H1 (cell line): Measurements from ENCODE around the gene EXD2. TPM values are rescaled to one million over a fixed set of nuclear protein-coding genes. Genes with fewer than 3 reads are reported as not detected.

Source experiments
- CTCF ChIA-PET: fragments of 300-600 bp; sonication (Branson Sonifier 250); formaldehyde crosslinking; loops from one replicate; lab custom pipeline; 2021; ENCODE audit not compliant: partially characterized antibody; lab: Charles Lee
- POLR2A ChIA-PET: fragments of 300-600 bp; sonication (Branson Sonifier 250); formaldehyde crosslinking; loops from one replicate; lab custom pipeline; 2021; ENCODE audit warnings: inconsistent platforms; ENCODE audit not compliant: partially characterized antibody; lab: Charles Lee
- DNase-seq, 2 experiments: peaks; one replicate each; pipeline versions ENCODE4 v3.0.0 to v3.0.0-alpha.2; 2010 to 2022; ENCODE audit warnings: low spot score in 2 of 2, low read depth in 1 of 2, mixed read lengths in 1 of 2
- FAIRE-seq: peaks from 2 replicates; lab custom pipeline; 2011; peaks lifted over from hg19 to GRCh38; lab: Jason Lieb, UNC
- H2AFZ ChIP-seq: 2 replicates; pipeline ENCODE4 v1.8.1; 2012; ENCODE audit warnings: low read length, inconsistent platforms
- H2AK5ac ChIP-seq: 2 replicates; pipeline ENCODE4 v1.6.1; 2013; ENCODE audit warnings: low read depth, low read length
- H2BK120ac ChIP-seq: replicated peaks from 2 replicates; pipeline ENCODE3; 2013; ENCODE audit warnings: low read depth, low read length, inconsistent platforms
- H2BK12ac ChIP-seq: 2 replicates; pipeline ENCODE4 v1.6.1; 2013; ENCODE audit warnings: low read depth, low read length
- H2BK15ac ChIP-seq: 2 replicates; pipeline ENCODE4 v1.6.1; 2013; ENCODE audit warnings: low read length
- H2BK20ac ChIP-seq: 2 replicates; pipeline ENCODE4 v1.6.1; 2013; ENCODE audit warnings: low read length
- H2BK5ac ChIP-seq: 2 replicates; pipeline ENCODE4 v1.6.1; 2013; ENCODE audit warnings: low read depth, low read length
- H3K14ac ChIP-seq: 2 replicates; pipeline ENCODE4 v1.6.1; 2013; ENCODE audit warnings: inconsistent platforms; ENCODE audit not compliant: insufficient read length
- H3K18ac ChIP-seq: 2 replicates; pipeline ENCODE4 v1.6.1; 2013; ENCODE audit warnings: low read length; ENCODE audit errors: extremely low read depth
- H3K23ac ChIP-seq: 2 replicates; pipeline ENCODE4 v1.6.1; 2013; ENCODE audit warnings: inconsistent platforms; ENCODE audit not compliant: insufficient read length
- H3K23me2 ChIP-seq: 2 replicates; pipeline ENCODE4 v1.6.1; 2013; ENCODE audit warnings: low read depth, low read length
- H3K27ac ChIP-seq: 2 replicates; pipeline ENCODE4 v1.6.1; 2011; ENCODE audit warnings: low read depth, low read length, inconsistent platforms
- H3K27me3 ChIP-seq, 4 experiments: replicated peaks in 1 of 4; 1 replicate in 1 of 4; 2 replicates in 3 of 4; pipeline versions ENCODE4 v1.6.1 to v1.8.1; 2011 to 2013; ENCODE audit warnings: low read length in 3 of 4, mild to moderate bottlenecking in 3 of 4, inconsistent platforms in 2 of 4, mixed read lengths in 2 of 4, moderate library complexity in 1 of 4; ENCODE audit not compliant: control insufficient read depth in 3 of 4, insufficient read depth in 3 of 4; ENCODE audit errors: extremely low read depth in 1 of 4
- H3K36me3 ChIP-seq, 4 experiments: 2 replicates each; pipeline versions ENCODE4 v1.6.1 to v1.8.1; 2011 to 2013; ENCODE audit warnings: mild to moderate bottlenecking in 4 of 4, low read length in 3 of 4, moderate library complexity in 2 of 4, control low read depth in 1 of 4, inconsistent platforms in 1 of 4; ENCODE audit not compliant: insufficient read depth in 4 of 4, control insufficient read depth in 2 of 4
- H3K4ac ChIP-seq: replicated peaks from 2 replicates; pipeline ENCODE3; 2013; ENCODE audit warnings: low read length, low read depth, mixed read lengths, inconsistent platforms; ENCODE audit not compliant: insufficient read length
- H3K4me1 ChIP-seq, 4 experiments: replicated peaks in 1 of 4; 1 replicate in 1 of 4; 2 replicates in 3 of 4; pipeline versions ENCODE4 v1.6.1 to v1.8.1; 2011 to 2013; ENCODE audit warnings: low read length in 3 of 4, inconsistent platforms in 2 of 4, mixed read lengths in 1 of 4; ENCODE audit not compliant: insufficient read depth in 4 of 4, control insufficient read depth in 3 of 4
- H3K4me2 ChIP-seq, 2 experiments: 2 replicates each; pipeline versions ENCODE4 v1.6.1 to v1.8.1; 2011 to 2013; ENCODE audit warnings: low read depth in 2 of 2, low read length in 2 of 2, control low read depth in 1 of 2, inconsistent platforms in 1 of 2, mild to moderate bottlenecking in 1 of 2; ENCODE audit not compliant: insufficient read depth in 1 of 2
- H3K4me3 ChIP-seq, 4 experiments: fragments of 200-600, 300-600 bp in 1 of 4; sonication (generic), shearing (Covaris generic), sonication (Bioruptor Twin) in 1 of 4; 2 replicates each; pipeline versions ENCODE4 v1.5.1 to v1.8.1; 2011 to 2016; ENCODE audit warnings: low read length in 4 of 4, low read depth in 3 of 4, control low read depth in 2 of 4, inconsistent platforms in 2 of 4, mild to moderate bottlenecking in 2 of 4, mixed read lengths in 1 of 4, moderate library complexity in 1 of 4; ENCODE audit not compliant: insufficient read depth in 2 of 4; ENCODE audit errors: extremely low read depth in 1 of 4
- H3K56ac ChIP-seq: replicated peaks from 2 replicates; pipeline ENCODE3; 2013; ENCODE audit warnings: low read depth, mild to moderate bottlenecking, mixed read lengths, low read length, inconsistent platforms; ENCODE audit not compliant: insufficient read length
- H3K79me1 ChIP-seq: 2 replicates; pipeline ENCODE4 v1.6.1; 2013; ENCODE audit warnings: low read depth, low read length, control low read depth
- H3K79me2 ChIP-seq, 2 experiments: 2 replicates each; pipeline versions ENCODE4 v1.6.1 to v1.8.1; 2012 to 2013; ENCODE audit warnings: low read length in 2 of 2, mild to moderate bottlenecking in 2 of 2, inconsistent platforms in 1 of 2; ENCODE audit not compliant: insufficient read depth in 2 of 2, control insufficient read depth in 1 of 2
- H3K9ac ChIP-seq, 4 experiments: replicated peaks in 1 of 4; 1 replicate in 1 of 4; 2 replicates in 3 of 4; pipeline versions ENCODE4 v1.6.1 to v1.8.1; 2011 to 2013; ENCODE audit warnings: low read depth in 3 of 4, low read length in 3 of 4, control low read depth in 2 of 4, mild to moderate bottlenecking in 2 of 4, moderate library complexity in 2 of 4, inconsistent platforms in 1 of 4; ENCODE audit errors: extremely low read depth in 1 of 4
- H3K9me3 ChIP-seq, 2 experiments: 2 replicates each; pipeline versions ENCODE4 v1.6.1 to v1.8.1; 2012 to 2013; ENCODE audit warnings: mild to moderate bottlenecking in 2 of 2, moderate library complexity in 2 of 2, control low read depth in 1 of 2, inconsistent platforms in 1 of 2, low read depth in 1 of 2, low read length in 1 of 2, mixed read lengths in 1 of 2; ENCODE audit not compliant: insufficient read depth in 2 of 2
- H4K20me1 ChIP-seq, 2 experiments: replicated peaks in 1 of 2; 2 replicates each; pipeline versions ENCODE3 to v1.8.1; 2011 to 2013; ENCODE audit warnings: inconsistent platforms in 2 of 2, low read length in 2 of 2, mild to moderate bottlenecking in 1 of 2; ENCODE audit not compliant: insufficient read depth in 2 of 2, control insufficient read depth in 1 of 2
- H4K5ac ChIP-seq: 2 replicates; pipeline ENCODE4 v1.6.1; 2013; ENCODE audit warnings: low read length, low read depth, mixed read lengths, inconsistent platforms; ENCODE audit not compliant: insufficient read length
- H4K8ac ChIP-seq: 2 replicates; pipeline ENCODE4 v1.8.0; 2013; ENCODE audit warnings: mild to moderate bottlenecking, moderate library complexity, low read length, inconsistent platforms; ENCODE audit not compliant: insufficient read depth; ENCODE audit errors: extremely low read depth
- H4K91ac ChIP-seq: replicated peaks from 2 replicates; pipeline ENCODE3; 2013; ENCODE audit warnings: low read length, mixed read lengths, inconsistent platforms; ENCODE audit not compliant: insufficient read length
- ASH2L ChIP-seq: fragments of 200-600, 300-600 bp; sonication (generic); IDR thresholded peaks from one replicate; pipeline ENCODE4 v1.7.1; 2017; ENCODE audit warnings: low read length
- CEBPB ChIP-seq: IDR thresholded peaks from 2 replicates; pipeline ENCODE4 v1.6.1; 2012; ENCODE audit warnings: low read depth, low read length
- CHD2 ChIP-seq: IDR thresholded peaks from 2 replicates; pipeline ENCODE4 v1.6.1; 2012; ENCODE audit warnings: low read length, improper control_type of control experiment
- EGR1 ChIP-seq: IDR thresholded peaks from 2 replicates; pipeline ENCODE4 v1.6.1; 2011; ENCODE audit warnings: low read depth, low read length, borderline replicate concordance
- KDM4A ChIP-seq: IDR thresholded peaks from one replicate; pipeline ENCODE4 v1.7.1; 2012; ENCODE audit warnings: low read depth, mild to moderate bottlenecking, moderate library complexity, low read length, inconsistent platforms; ENCODE audit not compliant: severe bottlenecking
- PHF8 ChIP-seq: fragments of 200-600 bp; sonication (generic); conservative IDR thresholded peaks from 2 replicates; pipeline ENCODE4 v1.7.1; 2012; ENCODE audit warnings: low read depth, mild to moderate bottlenecking, inconsistent platforms, low read length, moderate library complexity
- POU5F1 ChIP-seq: IDR thresholded peaks from 2 replicates; pipeline ENCODE4 v1.6.1; 2011; ENCODE audit warnings: low read depth, mild to moderate bottlenecking, low read length, moderate library complexity
- RAD21 ChIP-seq, 2 experiments: IDR thresholded peaks in 1 of 2; conservative IDR thresholded peaks in 1 of 2; 2 replicates each; pipeline ENCODE4 v1.6.1; 2011; ENCODE audit warnings: low read depth in 2 of 2, low read length in 2 of 2, improper control_type of control experiment in 1 of 2, inconsistent platforms in 1 of 2, mild to moderate bottlenecking in 1 of 2, moderate library complexity in 1 of 2
- RBBP5 ChIP-seq: IDR thresholded peaks from 2 replicates; pipeline ENCODE4 v1.7.1; 2012; ENCODE audit warnings: low read depth, mild to moderate bottlenecking, inconsistent platforms, low read length, moderate library complexity, borderline replicate concordance
- SIN3A ChIP-seq, 2 experiments: IDR thresholded peaks in 1 of 2; conservative IDR thresholded peaks in 1 of 2; 2 replicates each; pipeline ENCODE4 v1.6.1; 2011 to 2012; ENCODE audit warnings: low read length in 2 of 2, improper control_type of control experiment in 1 of 2, low read depth in 1 of 2, mild to moderate bottlenecking in 1 of 2
- SRF ChIP-seq: IDR thresholded peaks from 2 replicates; pipeline ENCODE4 v1.6.1; 2011; ENCODE audit warnings: mild to moderate bottlenecking, low read depth, low read length, moderate library complexity
- TBP ChIP-seq: IDR thresholded peaks from 2 replicates; pipeline ENCODE4 v1.6.1; 2011; ENCODE audit warnings: low read depth, low read length, improper control_type of control experiment
- TCF12 ChIP-seq: IDR thresholded peaks from 2 replicates; pipeline ENCODE4 v1.6.1; 2011; ENCODE audit warnings: low read depth, mild to moderate bottlenecking, low read length
- USF2 ChIP-seq: IDR thresholded peaks from 2 replicates; pipeline ENCODE4 v1.6.1; 2011; ENCODE audit warnings: low read length, improper control_type of control experiment
- WGBS, 2 experiments: shearing (Covaris generic) in 1 of 2; methylation state at CpG; one replicate each; pipeline versions ENCODE4 v1.1.6 to v1.1.7; 2013 to 2015; ENCODE audit warnings: low lambda C conversion rate in 2 of 2, mixed read lengths in 2 of 2, inconsistent platforms in 1 of 2, low coverage in 1 of 2, missing lambda C conversion rate in 1 of 2; ENCODE audit not compliant: insufficient replicate concordance in 2 of 2, insufficient coverage in 1 of 2, insufficient read length in 1 of 2; ENCODE audit errors: extremely low coverage in 1 of 2, missing lambda C conversion rate in 1 of 2; 5-methylcytosine and 5-hydroxymethylcytosine counted together
- polyA plus RNA-seq, 7 experiments: library from polyadenylated mRNA; depleted of rRNA in 3 of 7; stranded (reverse) in 5 of 7; unstranded in 2 of 7; fragments of >200 nt in 5 of 7; fragments of 200-250 nt in 2 of 7; gene quantifications; 1 replicate in 5 of 7; 2 replicates in 1 of 7; 4 replicates in 1 of 7; pipeline versions ENCODE4 v1.2.1 to v1.2.3, GENCODE V29; 2011 to 2013; ENCODE audit warnings: missing spikeins in 2 of 7, mixed read lengths in 2 of 7
- total RNA-seq: library from RNA; stranded (reverse); fragmentation: NEBNext Ultra II Directional; extraction: Animal tissue kit (Norgen Biotek cat#: 25700); gene quantifications from 2 replicates; pipeline ENCODE4 v1.2.1, GENCODE V29; 2021

Gene EXD2
- total and polyA plus RNA-seq, 2 of the 8 experiments (the other 6 are each of a cell fraction or from before 2014, with no cell fraction given): 11.9 to 25.9 TPM

DNA sequence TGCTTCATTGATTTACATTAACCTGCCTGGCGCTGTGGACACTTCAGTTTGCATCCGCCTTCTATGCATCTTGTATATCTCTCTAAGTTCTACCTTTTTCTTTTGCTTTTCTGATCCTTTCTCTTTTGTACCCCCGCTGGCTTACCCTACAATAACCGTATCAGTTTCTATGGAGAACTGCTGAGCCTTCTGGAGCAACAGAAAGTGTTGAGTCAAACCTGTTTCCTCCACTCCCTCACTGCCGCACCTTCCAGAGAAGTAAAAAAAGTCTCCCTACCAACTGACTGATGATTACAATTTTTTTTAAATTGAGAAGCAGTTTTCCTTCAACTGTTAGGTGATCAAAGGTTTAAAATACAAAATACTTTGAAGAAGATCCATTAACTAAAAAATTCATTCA, 17.4 kb downstream of the EXD2 start:
- H3K23ac ChIP-seq: no peak overlapping the region
- POLR2A ChIA-PET: interaction anchor here (0.7 kb wide), 1 partner anchor 84 kb away, joined by 3 read pairs; no protein-coding TSS in a partner anchor
- FAIRE-seq (no peak), DNase-seq (no peak)
- no peak overlapping the region for H3K18ac ChIP-seq
- no peak overlapping the region for H3K56ac ChIP-seq
- no peaks in the 10 kb centered on the region for H3K27me3 ChIP-seq
- H3K4me1 ChIP-seq: no peaks in the 10 kb centered on the region
- H3K79me1 ChIP-seq: no peaks in the 10 kb centered on the region
- WGBS, 2 experiments: 98% methylated on average over 5 of the region's 5 CpGs; no CpG with 5 or more reads in 1 of the 2 experiments
- no peak overlapping the region for H3K4ac ChIP-seq
- no peak overlapping the region for H2AFZ ChIP-seq
- H2BK5ac ChIP-seq: no peak overlapping the region
- no peak overlapping the region for H2AK5ac ChIP-seq
- H3K79me2 ChIP-seq: no peaks in the 10 kb centered on the region
- no peak overlapping the region for H3K14ac ChIP-seq
- H3K27ac ChIP-seq: no peak overlapping the region
- H3K9ac ChIP-seq: no peak overlapping the region
- H4K91ac ChIP-seq: no peak overlapping the region
- H3K23me2 ChIP-seq: no peaks in the 10 kb centered on the region
- H4K8ac ChIP-seq: no peak overlapping the region
- no peak overlapping the region for H3K4me2 ChIP-seq
- H4K5ac ChIP-seq: no peak overlapping the region
- H2BK20ac ChIP-seq: no peak overlapping the region
- H3K9me3 ChIP-seq: no peaks in the 10 kb centered on the region
- no peak overlapping the region for H2BK120ac ChIP-seq
- H4K20me1 ChIP-seq: no peaks in the 10 kb centered on the region
- H3K36me3 ChIP-seq: peaks cover 0 to 15% (median 3%) of the 10 kb centered on the region in 4 experiments; a peak in 4 of 8 replicates
- no peak overlapping the region for H2BK15ac ChIP-seq
- H2BK12ac ChIP-seq: no peak overlapping the region
- no peak overlapping the region for H3K4me3 ChIP-seq
- CTCF ChIA-PET: no interaction called here
- no peak for TF ChIP-seq RBBP5
- no peak for TF ChIP-seq RAD21 (IDR thresholded peaks at IDR 0.05 in 1 of 2, conservative IDR thresholded peaks at IDR 0.05 in 1 of 2; ENCODE audit: low read depth in 2 of 2, low read length in 2 of 2)
- no peak for TF ChIP-seq USF2
- no peak for TF ChIP-seq TCF12
- TF ChIP-seq KDM4A: no peak
- no peak for TF ChIP-seq TBP
- no peak for TF ChIP-seq ASH2L
- TF ChIP-seq EGR1: no peak
- no peak for TF ChIP-seq SRF
- TF ChIP-seq POU5F1: no peak
- no peak for TF ChIP-seq PHF8
- no peak for TF ChIP-seq CEBPB
- TF ChIP-seq SIN3A (conservative IDR thresholded peaks at IDR 0.05 in 1 of 2, IDR thresholded peaks at IDR 0.05 in 1 of 2; ENCODE audit: low read depth in 1 of 2, low read length in 2 of 2): no peak
- no peak for TF ChIP-seq CHD2
